Activated naive CD4-positive, alpha-beta T cell (primary cell): ENCODE data around the gene GLYAT.
"Not testable (repeated sequence)": the region's sequence is repeated elsewhere in the genome, so short reads cannot be mapped to it uniquely, and the experiment has no call there.

Source experiments
- DNase-seq, 4 experiments: peaks; one replicate each; lab custom pipeline; 2025; lab: John Stamatoyannopoulos, UW

GLYAT gene

DNA sequence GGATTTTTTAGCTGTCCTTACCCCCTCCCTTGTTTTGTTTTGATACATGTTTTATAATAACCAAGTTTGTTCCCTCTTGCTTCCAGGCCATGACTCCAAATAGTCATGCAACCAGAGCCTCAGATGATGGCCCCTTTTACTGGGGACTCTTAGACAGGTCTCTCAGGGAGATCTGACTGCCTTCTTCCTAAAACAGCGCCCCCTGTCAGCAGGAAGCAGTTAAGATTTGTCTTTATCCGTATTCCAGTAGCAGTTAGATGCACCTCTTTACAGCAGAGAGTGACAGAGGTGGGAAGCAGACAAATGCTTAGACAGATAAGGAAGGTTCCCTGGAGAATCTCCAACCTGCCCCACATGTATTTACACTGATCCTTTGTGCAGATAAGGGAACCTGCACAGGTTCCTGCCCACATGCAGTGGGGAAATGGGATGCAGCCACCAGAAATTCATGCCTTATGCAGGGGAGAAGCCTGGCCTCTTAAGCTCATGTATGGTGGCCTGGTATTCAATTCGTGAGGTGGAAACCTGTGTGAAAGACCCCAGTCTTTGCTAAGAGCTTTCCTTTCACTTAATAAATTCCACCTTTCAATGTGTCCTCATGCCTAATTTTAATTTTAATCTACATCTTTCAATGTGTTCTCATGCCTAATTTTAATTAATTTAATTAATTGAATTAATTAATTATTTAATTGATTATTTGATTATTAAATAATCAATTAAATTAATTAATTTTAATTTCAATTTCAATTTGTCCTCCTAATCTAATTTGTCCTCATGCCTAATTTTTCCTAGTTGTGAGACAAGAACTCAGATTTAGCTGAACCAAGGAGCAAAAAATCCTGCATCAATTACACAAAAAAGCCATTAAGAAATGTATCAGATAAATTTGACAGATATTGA lies 11.5 kb upstream of the GLYAT start:
- no peak for DNase-seq

DNA sequence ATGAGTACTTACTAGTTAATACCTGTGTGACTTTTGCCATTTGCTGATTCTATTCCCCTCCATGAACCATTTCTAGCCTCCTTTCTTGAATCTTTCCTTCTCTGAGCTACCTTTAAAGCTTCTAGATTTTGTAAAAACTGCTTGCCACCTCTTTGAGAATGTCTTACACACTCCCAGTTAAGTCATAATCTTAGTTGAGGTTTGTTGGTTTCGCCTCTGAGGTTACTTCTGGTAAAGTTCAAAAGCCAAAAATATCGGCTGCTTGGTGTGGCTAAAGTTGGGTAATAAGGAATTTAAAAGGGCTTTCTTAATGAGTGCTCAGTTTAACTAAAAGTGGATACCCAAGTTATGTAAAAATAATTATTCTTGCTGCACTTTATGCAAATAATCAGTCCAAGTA lies 10.4 kb upstream of the GLYAT start:
- DNase-seq: no peak

DNA sequence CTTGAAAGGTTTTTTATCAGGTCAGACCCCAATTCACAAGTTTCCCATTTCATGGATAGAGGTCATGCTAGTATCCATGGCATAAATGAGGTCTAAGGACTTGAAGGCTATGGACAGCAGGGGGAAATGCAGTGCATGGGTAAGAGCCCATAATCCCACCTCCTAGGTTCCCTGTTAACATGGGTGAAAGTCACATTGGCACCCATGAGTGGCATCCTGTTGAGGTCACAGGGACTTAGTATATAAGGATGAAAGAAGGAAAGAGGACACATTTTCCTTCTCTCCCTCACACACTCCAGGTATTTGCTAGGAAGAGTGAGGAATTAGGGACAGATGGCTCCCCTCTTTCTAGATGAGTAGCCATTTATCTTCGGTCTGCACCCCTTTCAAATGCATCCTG lies 9.4 kb upstream of the GLYAT start:
- DNase-seq: no peak

DNA sequence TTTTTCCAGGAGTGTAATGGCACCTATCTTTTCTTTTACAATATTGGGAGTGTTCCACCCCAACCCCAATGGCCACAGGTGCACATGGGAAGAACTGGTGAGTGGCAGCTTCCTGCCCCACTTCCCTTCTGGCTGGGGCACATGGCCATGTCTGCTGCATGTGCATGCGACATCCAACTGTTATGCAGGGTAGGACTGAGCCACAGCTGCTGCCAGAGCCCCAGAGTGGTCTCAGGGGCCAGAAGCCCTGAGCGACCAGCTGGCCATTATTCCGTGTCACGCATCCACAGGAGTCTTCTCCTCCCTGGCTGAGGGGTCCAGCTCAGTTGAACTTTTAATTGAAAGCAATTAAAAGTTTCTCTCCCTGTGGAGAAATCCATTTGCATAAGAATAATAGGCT lies 8.7 kb upstream of the GLYAT start:
- no peak for DNase-seq

DNA sequence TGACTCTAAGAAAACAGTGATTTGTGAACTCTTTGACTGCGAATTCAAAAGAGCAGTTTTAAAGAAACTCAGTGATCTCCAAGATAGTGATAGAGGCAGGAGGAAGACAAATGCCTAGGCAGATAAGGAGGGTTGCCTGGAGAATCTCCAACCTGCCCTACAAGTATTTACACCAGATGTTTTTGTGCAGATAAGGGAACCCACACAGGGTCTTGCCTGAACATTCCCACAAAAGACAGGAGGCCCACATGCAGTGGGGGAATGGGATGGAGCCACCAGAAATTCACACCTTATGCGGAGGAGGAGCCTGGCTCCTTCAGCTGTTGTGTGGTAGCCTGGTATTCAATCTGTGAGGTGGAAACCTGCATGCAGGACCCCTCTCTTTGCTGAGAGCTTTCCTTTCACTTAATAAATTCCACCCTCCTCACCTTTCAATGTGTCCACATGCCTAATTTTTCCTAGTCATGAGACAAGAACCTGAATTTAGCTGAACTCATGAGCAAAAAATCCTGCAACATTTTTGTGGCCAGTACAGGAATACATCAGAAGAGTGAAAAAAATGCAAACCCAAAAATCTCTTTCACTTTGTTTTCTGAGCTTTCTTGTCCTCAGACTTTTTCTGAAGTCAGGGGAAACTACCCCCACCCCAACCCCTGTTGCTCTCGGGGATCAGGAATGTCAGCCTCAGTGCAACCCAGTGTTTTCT lies 8.1 kb upstream of the GLYAT start:
- no peak for DNase-seq

DNA sequence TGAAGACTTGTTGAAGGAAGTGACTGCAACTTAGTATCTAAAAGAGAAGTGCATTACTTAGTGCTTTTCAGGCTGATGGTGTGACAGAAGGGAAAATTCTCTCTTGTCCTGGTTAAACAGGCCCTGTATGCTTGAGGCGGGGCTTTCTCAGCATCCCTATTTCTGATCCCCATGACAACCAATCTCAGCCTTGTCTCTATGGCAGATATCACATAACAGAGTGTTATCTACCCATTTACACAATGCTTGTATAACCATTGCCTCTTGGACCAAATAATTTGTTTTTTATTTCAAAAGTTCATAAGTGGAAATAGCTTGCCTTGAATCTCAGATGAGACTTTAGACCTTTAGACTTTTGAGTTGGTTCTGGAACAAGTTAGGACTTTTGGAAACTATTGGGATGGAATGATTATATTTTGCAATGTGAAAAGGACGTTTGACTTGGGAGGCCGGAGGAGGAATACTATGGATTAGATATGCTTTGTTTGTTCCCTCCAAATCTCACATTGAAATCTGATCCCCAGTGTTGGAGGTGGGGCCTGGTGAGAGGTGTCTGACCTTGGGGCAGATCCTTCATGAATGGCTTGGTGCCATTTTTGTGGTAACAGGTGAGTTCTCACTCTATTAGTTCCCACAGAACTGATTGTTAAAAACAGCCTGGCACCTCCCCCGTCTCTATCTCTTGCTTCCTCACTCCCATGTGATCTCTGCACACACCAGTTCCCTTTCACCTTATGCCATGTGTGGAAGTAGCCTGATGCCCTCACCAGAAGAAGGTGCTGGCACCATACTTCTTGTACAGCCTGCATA lies 3.1 kb upstream of the GLYAT start:
- DNase-seq: no peak

DNA sequence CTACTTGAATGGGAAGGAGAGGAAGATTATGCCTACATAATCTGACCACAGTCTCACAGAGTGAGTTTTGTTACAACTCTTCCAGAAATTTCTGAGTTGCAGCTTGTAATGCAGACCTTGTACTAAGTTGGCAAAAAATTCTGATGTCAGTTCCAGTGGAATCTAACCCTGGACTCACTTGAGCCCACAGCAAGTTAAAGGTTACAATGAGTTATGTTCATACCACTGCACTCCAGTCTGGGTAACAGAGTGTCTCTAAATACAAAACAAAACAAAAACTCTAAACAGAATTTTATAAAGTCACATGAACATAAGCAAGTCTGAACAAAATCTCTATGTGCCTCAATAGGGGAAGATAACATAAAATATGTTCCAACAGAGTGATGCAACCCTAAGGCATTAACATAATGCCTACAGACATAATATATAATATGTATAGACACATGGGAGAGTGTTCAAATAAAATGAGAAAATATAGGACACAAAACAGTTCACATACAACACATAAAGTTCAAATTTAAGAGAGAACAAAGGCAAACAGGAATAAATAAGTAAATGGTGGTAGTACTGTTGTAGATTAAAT lies 1.1 kb downstream of the GLYAT start:
- no peak for DNase-seq

DNA sequence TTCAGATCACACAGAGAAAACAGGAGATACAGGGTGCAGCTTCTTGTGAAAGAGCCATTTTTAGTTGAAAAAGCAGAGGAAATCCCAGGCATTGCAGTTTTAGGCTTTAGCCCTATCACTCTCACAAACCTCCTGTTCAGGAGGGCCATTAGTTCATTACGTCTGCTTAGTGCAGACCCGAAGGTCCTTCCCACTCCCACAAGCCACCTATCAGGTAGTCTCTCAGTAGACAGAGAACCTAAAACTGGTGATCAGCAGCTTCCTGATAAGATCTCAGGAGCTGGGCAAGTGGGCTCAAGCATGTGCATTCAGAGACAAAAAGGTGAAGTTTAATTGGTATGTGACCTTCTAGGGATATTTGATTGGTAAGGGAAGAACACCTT lies 4.3 kb downstream of the GLYAT start:
- no peak for DNase-seq

DNA sequence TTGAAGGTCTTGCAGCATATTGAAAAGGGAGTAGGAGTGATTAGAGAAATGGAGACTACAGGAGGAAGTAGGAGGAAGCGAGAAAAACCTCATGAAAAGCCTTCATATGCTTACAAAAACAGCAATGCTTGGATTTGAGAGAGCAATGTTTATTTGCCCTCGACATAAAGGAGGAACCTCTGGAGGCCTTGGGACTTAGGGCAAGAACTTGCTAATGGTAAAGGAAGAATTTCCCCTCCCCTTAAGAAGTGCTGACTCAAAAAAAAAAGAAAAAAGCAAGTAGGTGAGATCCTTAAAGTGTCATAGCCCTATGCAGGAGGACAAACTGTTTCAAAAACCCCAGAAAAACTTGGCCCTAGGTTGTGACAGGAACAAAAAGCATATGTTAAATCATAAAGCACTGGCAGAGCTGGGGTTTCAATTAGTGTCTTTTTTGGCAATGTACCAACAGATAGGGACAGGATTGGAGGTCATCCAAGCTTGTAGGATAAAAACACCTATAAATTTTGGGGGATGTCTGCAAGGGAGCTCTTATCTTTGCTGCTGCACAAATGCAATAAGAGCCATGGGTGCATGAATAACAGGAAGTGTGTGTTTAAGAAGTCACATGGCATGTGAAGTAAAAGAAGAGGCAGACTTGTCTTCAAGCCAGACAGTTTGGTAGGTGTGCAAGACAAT lies 4.9 kb downstream of the GLYAT start:
- no peak for DNase-seq

DNA sequence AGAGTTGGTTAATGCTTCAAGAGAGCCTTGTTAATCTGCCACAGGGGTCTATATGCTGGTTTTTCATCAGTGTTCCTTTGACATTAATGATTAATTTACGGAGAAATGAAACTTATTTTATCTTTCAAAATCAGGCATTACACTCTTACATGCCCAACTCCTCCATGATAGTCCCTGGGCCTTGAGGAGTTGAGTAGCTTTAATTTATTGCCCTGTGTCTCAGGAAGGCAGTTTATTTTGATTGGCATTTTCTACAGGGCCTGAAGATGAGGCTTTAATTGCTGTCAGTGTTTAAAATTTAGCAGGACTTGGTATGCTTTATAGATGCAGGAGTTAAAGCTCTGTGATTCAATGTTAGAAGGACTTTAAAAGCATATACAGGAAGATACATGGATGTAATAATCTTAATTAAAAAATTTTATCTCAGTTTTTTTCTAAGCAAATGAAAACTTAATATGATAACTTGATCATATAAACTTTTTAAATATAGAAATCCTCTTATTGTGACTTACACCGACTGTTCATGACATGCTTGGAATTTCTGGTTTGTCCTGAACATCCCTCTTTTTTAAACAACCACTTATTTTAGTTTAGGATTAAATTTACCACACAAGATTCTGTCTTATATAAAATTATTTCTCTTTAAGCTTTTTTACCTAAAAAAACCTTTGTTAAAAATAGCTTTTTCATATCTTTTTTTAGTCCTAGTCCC lies 12.2 kb downstream of the GLYAT start:
- DNase-seq: no peak

DNA sequence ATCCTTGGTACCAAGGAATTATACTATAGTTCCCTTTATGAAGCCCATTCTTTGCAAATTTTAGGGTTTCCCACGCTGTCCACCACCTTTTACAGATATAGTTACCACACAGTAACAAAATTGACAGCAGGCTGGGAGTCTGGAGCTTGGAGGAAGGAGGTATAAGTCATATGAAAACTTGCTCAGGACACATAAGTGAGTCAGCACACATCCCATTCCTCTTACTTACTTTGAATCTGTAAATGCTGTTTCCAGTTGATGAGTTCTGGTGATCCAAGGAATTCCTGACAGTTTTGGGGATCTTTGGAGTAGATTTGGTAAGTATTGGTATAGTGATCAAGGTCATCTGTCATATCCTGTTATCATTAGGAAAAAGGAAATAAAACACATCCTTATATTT lies 19.2 kb downstream of the GLYAT start:
- no peak for DNase-seq

DNA sequence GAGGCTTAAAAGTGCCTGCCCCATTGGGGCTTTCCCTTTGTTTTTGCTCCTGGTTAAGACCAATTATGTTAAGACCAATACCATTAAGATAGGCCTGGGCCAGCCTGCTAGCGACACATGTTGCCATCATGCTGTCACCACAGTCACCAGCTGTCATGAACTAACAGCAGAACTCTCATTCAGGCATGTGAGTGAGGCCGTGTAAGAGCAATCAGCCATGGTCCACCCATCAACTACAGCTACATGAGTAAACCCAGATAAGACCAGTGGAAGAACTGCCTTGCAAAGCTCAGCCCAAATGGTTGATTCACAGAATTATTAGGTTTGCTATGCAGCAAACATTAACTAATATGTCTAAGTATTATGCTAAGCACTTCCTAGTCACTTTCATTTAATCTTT lies 19.9 kb downstream of the GLYAT start:
- no peak for DNase-seq

DNA sequence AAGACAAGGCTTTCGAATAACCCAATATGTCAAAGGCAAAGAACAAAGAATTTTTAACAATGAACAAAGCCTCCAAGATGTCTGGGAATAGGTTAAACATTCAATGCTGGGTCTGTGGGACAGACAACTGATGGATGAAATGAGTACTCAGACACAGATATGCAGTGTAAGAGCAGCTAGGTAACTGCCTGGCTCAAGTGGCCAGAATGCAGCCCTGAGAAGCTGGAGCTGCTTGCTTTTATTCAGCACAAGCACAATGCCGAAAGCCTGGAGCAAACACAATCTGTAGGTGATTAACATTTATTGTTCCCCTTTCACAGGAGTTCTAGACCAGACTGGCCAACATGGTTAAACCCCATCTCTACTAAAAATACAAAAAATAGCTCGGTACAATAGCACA lies 24.0 kb downstream of the GLYAT start:
- no peak for DNase-seq

DNA sequence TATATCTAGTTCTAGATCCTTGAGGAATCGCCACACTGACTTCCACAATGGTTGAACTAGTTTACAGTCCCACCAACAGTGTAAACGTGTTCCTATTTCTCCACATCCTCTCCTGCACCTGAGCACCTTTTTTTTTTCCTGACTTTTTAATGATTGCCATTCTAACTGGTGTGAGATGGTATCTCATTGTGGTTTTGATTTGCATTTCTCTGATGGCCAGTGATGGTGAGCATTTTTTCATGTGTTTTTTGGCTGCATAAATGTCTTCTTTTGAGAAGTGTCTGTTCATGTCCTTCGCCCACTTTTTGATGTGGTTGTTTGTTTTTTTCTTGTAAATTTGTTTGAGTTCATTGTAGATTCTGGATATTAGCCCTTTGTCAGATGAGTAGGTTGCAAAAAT lies 34.9 kb downstream of the GLYAT start:
- DNase-seq: not testable (repeated sequence)

DNA sequence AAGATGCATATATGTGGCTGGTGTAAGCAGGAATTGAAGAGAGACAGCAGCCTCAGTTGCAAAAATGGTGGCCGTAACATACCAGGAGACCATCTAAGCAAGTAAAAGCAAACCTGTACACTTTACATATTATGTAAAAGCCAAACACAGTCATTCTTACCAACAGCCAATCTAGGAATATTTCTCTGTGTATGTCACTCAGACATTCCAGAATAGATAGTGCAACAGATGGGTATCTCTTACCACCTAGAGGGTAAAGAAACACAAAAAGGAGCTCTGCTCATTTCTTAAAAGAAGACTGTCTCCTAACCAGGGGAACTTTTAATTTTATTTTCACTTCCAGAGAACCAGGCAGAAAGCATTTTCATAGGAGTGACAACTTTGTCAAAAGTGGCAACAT lies 38.7 kb downstream of the GLYAT start:
- no peak for DNase-seq

DNA sequence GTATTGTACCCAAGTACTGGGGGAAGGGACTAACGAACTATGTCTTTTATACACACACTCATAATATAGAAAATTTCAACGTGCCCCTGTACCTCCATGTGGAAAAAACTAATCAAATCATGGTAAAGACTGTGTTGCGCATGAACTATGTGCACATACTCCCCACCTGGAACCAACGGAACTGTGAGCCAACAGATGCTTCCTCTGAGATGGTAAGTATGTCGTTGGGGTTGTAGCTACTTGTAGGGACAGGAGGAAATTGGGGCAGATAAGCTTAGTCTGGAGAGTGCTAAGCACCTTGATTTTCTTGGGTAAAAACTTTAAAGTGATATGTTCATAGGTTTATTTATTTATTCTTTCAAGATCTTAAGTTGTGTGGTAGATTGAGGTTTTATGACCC lies 40.1 kb downstream of the GLYAT start:
- no peak for DNase-seq

DNA sequence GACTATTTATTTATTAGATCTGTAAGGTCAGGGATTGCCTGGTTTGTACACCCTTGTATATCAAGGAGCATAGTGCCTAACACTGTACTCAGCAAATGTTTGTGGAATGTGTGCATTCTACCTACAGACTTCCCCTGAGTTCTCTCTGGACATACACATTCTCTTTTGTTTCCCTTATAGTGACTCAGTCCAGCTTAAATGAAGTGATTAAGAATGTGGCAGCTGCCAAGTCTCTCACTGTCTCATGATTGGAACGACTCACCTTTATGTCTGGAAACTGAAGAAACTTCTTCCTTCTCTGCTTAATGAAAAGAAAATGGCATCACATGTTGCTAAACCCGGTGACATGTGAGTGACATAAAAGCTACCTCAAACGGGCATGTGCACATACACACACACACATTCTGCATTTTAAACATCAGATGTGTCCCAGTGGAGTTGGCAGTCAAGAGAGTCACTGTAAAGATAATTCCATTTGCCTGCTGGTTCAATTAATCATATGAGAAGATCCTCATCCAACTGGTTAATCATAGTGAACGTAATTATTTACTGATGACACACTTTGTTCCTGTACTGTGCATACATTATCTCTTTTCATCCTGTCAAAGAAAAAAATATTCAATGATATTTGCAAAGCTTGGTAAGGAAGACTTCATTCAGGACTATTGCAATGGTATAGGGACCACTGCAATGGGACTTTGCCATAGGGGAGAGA lies 42.8 kb downstream of the GLYAT start:
- DNase-seq: no peak

DNA sequence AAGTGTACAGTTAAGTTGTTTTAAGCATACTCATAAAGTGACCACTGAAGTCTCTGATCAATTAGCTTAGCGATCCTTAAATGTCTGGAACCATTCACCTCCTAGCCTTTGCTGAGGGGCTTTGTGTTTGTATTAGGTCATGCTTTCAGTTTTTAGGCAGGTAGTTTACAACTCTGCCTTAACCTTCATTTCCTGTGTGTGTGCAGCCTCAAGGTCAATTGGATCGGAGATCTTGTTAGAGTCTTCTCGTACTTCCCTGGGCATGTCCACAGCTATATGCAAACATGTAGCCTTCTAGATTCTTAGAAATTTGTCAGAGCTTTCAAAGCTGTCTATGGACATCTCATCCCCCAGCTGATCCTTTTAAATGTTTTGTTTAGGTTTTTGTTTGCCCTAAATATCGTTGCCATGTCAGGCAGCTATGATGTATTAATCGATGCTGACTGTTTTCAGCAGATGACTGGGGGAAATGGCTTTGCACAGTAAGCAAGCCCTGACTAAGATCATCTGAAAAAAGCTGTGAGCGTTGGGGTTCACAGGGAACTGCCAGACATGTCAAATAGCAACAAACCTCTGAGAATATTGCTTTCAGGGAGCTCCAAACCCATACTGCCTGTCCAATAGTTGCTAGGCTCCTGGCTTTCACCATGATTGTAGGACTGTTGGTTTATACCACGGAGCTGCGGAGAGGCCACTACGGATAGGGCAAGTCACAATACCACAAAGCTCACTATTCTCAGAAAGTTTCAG lies 45.6 kb downstream of the GLYAT start:
- no peak for DNase-seq

DNA sequence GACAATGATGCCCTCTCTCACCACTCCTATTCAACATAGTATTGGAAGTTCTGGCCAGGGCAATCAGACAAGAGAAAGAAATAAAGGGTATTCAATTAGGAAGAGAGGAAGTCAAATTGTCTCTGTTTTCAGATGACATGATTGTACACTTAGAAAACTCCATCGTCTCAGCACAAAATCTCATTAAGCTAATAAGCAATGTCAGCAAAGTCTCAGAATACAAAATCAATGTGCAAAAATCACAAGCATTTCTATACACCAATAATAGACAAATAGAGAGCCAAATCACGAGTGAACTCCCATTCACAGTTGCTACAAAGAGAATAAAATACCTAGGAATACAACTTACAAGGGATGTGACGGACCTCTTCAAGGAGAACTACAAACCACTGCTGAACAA lies 49.1 kb downstream of the GLYAT start:
- not testable (repeated sequence) for DNase-seq

DNA sequence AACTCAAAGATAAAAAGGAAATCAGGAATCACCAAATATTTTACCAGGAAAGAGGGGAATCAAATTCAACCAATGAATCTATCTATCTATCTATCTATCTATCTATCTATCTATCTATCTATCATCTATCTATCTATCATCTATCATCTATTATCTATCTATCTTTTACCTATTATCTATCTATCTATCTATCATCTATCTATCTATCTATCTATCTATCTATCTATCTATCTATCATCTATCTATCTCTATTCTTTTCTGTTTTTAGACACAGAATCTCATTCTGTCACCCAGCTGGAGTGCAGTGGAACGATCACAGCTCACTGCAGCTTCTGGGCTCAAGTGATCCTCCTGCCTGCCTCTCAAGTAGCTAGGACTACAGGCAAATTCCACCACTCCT lies 54.2 kb downstream of the GLYAT start:
- DNase-seq: not testable (repeated sequence)
